SK-N-MC (cell line): ENCODE results near the gene OR5B3.

Experiments used
- DNase-seq: peaks from one replicate; pipeline ENCODE4 v3.0.0-alpha.2; 2011; ENCODE audit warnings: low read depth, low spot score
- H3K27ac ChIP-seq: fragments of 200-600 bp; sonication (generic); 2 replicates; pipeline ENCODE4 v1.5.1; 2016; ENCODE audit warnings: mixed run types
- H3K36me3 ChIP-seq: fragments of 200-600 bp; sonication (generic); 2 replicates; pipeline ENCODE4 v1.6.1; 2017; ENCODE audit warnings: antibody characterized with exemption, low read length, mixed read lengths; ENCODE audit not compliant: insufficient read depth
- H3K4me3 ChIP-seq: fragments of 200-600 bp; sonication (generic); 2 replicates; pipeline ENCODE4 v1.5.1; 2016
- H3K9ac ChIP-seq: fragments of 200-600 bp; sonication (generic); 2 replicates; pipeline ENCODE4 v1.8.0; 2017; ENCODE audit warnings: mixed run types, mixed read lengths; ENCODE audit not compliant: insufficient read length
- H3K9me3 ChIP-seq: fragments of 200-600 bp; sonication (generic); 2 replicates; pipeline ENCODE4 v1.6.1; 2017; ENCODE audit warnings: low read depth, mild to moderate bottlenecking, antibody characterized with exemption, low read length, moderate library complexity, mixed read lengths
- EZH2 ChIP-seq: fragments of 200-600 bp; sonication (generic); IDR thresholded peaks from one replicate; pipeline ENCODE4 v1.6.1; 2017; ENCODE audit warnings: antibody characterized with exemption
- FOXP2 ChIP-seq: optimal IDR thresholded peaks from 2 replicates; pipeline ENCODE3; 2011; ENCODE audit warnings: mild to moderate bottlenecking, moderate library complexity; ENCODE audit not compliant: insufficient read depth; ENCODE audit errors: extremely low read length, control extremely low read depth
- POLR2AphosphoS5 ChIP-seq: IDR thresholded peaks from 2 replicates; pipeline ENCODE4 v1.6.1; 2012; ENCODE audit warnings: mild to moderate bottlenecking, low read depth, low read length, borderline replicate concordance

Gene OR5B3

DNA sequence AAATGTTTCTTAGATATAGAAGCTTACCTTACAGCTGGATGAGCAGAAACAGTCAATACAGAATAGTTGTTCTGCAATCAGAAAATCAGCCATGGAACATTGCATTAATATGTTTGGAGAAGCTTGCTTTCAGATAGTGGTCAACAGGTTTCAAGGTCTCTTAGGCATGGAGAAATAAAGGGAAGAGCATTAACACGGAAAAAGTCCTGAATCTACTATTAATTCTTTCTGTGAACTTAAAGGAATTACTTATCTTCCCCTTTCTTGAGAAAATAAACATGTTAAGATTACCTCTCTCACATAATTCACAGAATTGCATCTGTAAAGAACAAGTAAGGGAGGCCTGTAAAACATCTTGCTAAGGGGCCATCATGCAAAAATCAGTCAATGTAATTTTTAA, at the start of gene OR5B3:
Gene OR5B3, minus strand, starts transcription at position 101 of the 400 bp plus-strand sequence. CDS start 3,465 bp downstream, outside the sequence.
- no peak for DNase-seq
- Histone ChIP-seq H3K9ac (no peak within 1 kb of the TSS), H3K36me3 (no peaks in the 10 kb centered on the region), H3K9me3 (no peaks in the 10 kb centered on the region), H3K27ac (no peak within 1 kb of the TSS), H3K4me3 (no peak within 1 kb of the TSS)
- TF ChIP-seq POLR2AphosphoS5 (no peak), EZH2 (no peak), FOXP2 (no peak)

DNA sequence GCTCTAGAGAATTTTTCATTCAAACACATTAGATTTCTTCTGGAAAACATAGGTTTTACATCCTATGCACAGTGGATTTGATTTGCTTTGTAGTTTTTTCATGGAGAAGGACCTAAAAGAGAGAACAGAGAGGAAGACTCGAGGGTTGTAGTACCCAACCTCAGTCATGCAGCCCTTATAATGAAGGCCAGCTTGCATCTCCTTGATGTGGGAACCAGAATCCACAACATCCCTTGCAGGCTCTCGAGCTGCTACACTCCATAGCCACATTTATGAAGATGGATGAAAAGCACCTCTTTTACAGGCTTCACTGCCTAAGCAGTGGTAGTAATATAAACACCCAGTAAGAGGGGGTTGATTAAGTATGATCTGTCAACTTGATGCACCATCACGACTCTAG, 44.9 kb upstream of the OR5B3 start:
- DNase-seq, result no peak
- no peak overlapping the region for H3K27ac ChIP-seq
- H3K4me3 ChIP-seq, result no peak overlapping the region
- no peaks in the 10 kb centered on the region for H3K36me3 ChIP-seq
- no peak overlapping the region for H3K9ac ChIP-seq
- no peaks in the 10 kb centered on the region for H3K9me3 ChIP-seq
- TF ChIP-seq POLR2AphosphoS5 (no peak), EZH2 (no peak), FOXP2 (no peak)

DNA sequence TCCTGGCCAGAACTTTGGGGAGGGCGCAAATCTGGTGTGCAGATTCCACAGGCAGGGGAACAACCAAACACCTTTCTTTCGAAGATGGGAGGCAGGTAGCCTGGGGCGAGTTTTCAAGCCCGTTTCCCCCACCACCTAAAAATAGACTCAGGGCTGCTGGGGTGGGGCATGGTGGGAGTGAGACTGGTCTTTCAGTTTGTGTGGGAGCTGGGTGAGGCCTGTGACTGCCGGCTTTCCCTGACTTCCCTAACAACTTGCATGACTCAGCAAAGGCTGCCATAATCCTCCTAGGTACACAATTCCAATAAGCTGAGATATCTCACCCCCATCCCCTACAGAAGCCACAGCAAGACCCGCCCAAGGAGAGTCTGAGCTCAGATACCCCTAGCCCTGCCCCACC, 39.6 kb upstream of the OR5B3 start:
- Histone ChIP-seq H3K36me3 (no peaks in the 10 kb centered on the region), H3K9ac (no peak overlapping the region), H3K9me3 (no peaks in the 10 kb centered on the region), H3K4me3 (no peak overlapping the region), H3K27ac (no peak overlapping the region)
- TF ChIP-seq POLR2AphosphoS5 (no peak), EZH2 (no peak), FOXP2 (no peak)
- DNase-seq, result no peak

DNA sequence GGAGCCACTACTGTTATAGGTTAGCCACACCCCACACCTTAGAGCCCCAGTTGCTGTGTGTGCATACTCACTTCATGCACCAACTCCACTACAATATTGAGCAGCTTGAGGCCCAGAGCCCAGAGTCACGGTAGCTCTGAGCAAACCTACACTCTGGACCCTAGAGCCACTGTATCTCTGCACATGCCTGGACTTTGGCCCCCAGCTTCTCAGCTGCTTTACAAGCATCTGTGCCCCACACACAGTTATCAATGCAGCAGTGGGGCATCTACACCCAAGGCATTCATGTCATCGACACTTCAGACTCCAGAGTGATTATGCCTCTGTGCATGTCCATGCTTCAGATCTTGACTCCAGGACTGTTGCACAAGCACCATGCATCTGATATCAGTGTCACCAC, 37.6 kb upstream of the OR5B3 start:
- Histone ChIP-seq H3K9ac (no peak overlapping the region), H3K9me3 (no peaks in the 10 kb centered on the region), H3K36me3 (no peaks in the 10 kb centered on the region), H3K4me3 (no peak overlapping the region), H3K27ac (no peak overlapping the region)
- no peak for TF ChIP-seq POLR2AphosphoS5
- no peak for TF ChIP-seq EZH2
- no peak for TF ChIP-seq FOXP2
- DNase-seq, result no peak

DNA sequence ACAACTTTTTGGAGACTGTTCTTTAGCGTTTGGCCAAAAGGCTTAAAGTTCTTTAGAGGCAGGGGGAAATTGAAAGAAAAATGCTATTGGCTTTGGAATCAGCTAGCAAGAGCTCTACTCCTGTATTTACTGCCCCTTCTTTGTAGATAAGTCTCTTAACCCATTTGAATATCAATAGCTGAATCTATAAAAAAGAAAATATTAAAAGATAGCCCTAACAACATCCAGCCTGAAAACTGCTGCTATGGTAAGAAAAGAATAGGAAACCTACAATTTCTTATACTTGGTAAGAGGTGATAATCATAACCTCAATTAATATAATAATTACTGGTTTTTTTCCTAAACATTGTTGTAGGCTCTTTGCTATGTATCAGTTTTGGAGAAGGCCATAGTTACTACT, 35.5 kb upstream of the OR5B3 start, which contains the start of gene OR5B12:
Gene OR5B12, minus strand, starts transcription at position 101 of the 400 bp plus-strand sequence. CDS start 2,085 bp downstream, outside the sequence.
- DNase-seq, result no peak
- Histone ChIP-seq H3K4me3 (no peak within 1 kb of the TSS), H3K9ac (no peak within 1 kb of the TSS), H3K36me3 (no peaks in the 10 kb centered on the region), H3K27ac (no peak within 1 kb of the TSS), H3K9me3 (no peaks in the 10 kb centered on the region)
- TF ChIP-seq POLR2AphosphoS5, result no peak
- no peak for TF ChIP-seq FOXP2
- TF ChIP-seq EZH2, result no peak

DNA sequence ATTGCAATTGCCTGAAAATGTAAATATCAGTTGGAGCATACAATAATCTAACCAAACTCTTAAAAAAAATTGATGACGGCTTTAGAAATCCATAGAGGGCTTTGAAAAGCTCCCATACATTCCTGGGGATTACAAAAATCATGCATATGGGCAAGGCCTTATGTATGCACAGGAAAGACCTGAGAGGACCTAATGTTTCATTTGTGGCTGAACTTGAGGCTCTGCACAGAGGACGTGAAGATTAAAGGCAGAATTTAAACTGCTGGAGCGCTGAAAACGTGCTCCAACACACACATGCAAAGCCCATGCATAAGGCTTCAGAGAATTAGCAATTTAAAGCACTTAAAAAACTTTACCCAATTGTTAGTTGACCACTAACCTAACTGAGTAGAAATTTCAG, 31.8 kb upstream of the OR5B3 start:
- Histone ChIP-seq H3K36me3 (no peaks in the 10 kb centered on the region), H3K9ac (no peak overlapping the region), H3K9me3 (no peaks in the 10 kb centered on the region), H3K4me3 (no peak overlapping the region), H3K27ac (no peak overlapping the region)
- DNase-seq, result no peak
- no peak for TF ChIP-seq POLR2AphosphoS5
- no peak for TF ChIP-seq FOXP2
- no peak for TF ChIP-seq EZH2

DNA sequence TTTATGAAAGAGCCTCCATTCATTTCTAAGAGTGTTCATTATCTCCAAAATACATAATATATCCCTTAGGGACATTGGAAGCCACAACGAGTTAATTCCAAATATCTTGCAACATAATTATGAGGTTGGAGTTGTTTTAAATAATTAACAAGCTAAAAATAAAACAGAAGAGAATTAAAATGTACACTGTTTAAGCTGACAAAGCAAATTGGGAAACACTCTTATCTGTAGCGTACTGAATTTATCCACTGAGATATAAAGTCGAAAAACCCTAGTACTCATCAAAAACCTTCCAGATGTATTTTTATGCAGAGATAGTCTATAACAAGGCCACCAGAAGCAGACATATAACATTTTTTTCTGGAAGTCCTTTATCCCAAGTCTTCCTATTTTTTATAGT, 27.5 kb upstream of the OR5B3 start:
- Histone ChIP-seq H3K36me3 (no peaks in the 10 kb centered on the region), H3K9me3 (no peaks in the 10 kb centered on the region), H3K27ac (no peak overlapping the region), H3K9ac (no peak overlapping the region), H3K4me3 (no peak overlapping the region)
- peak; percentile 6 for DNase-seq
- no peak for TF ChIP-seq FOXP2
- TF ChIP-seq POLR2AphosphoS5, result no peak
- TF ChIP-seq EZH2, result no peak

DNA sequence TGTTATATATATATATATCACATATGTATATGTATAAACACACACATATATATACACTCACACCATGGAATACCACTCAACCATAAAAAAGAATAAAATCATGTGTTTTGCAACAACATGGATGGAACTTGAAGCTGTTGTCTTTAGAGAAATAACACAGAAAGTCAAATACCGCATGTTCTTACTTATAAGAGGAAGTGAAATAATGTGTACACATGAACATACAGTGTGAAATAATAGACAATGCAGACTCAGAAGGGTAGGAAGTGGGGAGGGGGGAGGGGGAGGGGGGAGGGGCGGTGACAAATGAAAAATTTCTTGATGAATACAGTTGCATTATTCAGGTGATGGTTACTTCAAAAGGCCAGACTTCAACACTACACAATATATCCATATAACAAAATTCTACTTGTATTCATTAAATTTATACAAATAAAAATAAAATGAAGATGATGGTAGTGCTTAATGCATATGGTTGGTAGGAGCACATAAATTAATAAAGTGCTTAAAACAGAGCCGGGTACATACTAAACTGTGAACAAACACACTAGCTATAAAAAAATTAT, 27.0 kb upstream of the OR5B3 start:
- Histone ChIP-seq H3K9ac (no peak overlapping the region), H3K36me3 (no peaks in the 10 kb centered on the region), H3K4me3 (no peak overlapping the region), H3K9me3 (no peaks in the 10 kb centered on the region), H3K27ac (no peak overlapping the region)
- no peak for DNase-seq
- TF ChIP-seq EZH2, result no peak
- no peak for TF ChIP-seq POLR2AphosphoS5
- no peak for TF ChIP-seq FOXP2

DNA sequence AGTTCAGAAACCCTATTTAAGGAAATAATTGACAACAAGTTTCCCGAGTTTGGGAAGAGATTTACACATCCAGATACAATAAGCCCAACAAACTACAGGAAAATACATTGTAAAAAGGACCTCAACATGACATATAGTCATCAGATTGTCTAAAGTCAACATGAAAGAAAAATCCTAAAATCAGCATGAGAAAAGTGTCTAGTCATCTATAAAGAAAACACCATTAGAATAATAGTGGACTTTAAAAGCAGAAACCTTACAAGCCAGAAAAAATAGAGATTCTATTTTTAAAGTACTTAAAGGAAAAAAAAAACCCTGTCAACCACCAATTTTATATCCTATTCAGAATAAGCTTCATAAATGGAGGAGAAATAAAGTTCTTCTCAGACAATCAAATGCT, 22.6 kb upstream of the OR5B3 start:
- H3K9me3 ChIP-seq, result no peaks in the 10 kb centered on the region
- TF ChIP-seq EZH2 (no peak), POLR2AphosphoS5 (no peak), FOXP2 (no peak)
- H3K4me3 ChIP-seq, result no peak overlapping the region
- no peak for DNase-seq
- no peak overlapping the region for H3K27ac ChIP-seq
- no peak overlapping the region for H3K9ac ChIP-seq
- no peaks in the 10 kb centered on the region for H3K36me3 ChIP-seq
